Hypothalamus (tissue), 51 donors: ENCODE measurements around the gene NEUROD2.

ENCODE experiments used
- DNase-seq, 51 donors: peaks; one replicate each; lab custom pipeline; 2025; lab: John Stamatoyannopoulos, UW

The NEUROD2 gene

GRCh38 chr17:39636587-39636926 is 28.8 kb upstream of the NEUROD2 start:
- DNase-seq, result no peak

- no peak for DNase-seq
These were observed 28.0 kb upstream of the NEUROD2 start for GRCh38 chr17:39635614-39636176.

- peak in 5 of 51 donors; percentile 13 to 51 (median 16) for DNase-seq
These were observed 26.7 kb upstream of the NEUROD2 start for GRCh38 chr17:39634384-39634871.

- DNase-seq, result no peak
These were observed 26.0 kb upstream of the NEUROD2 start for GRCh38 chr17:39633570-39634183.

- DNase-seq, result peak in 41 of 51 donors; percentile 17 to 88 (median 60)
These were observed 24.6 kb upstream of the NEUROD2 start for GRCh38 chr17:39632153-39632941.

- DNase-seq, result no peak
These were observed 23.7 kb upstream of the NEUROD2 start for GRCh38 chr17:39631403-39631802.

GRCh38 chr17:39629898-39630297 is 22.2 kb upstream of the NEUROD2 start:
- no peak for DNase-seq

- DNase-seq, result no peak
These were observed 21.8 kb upstream of the NEUROD2 start for GRCh38 chr17:39629494-39629880.

GRCh38 chr17:39628655-39629493 is 21.2 kb upstream of the NEUROD2 start:
- no peak for DNase-seq

GRCh38 chr17:39627712-39628516 is 20.2 kb upstream of the NEUROD2 start:
- DNase-seq, result peak in 2 of 51 donors; percentile 6 to 30

- DNase-seq, result no peak
These were observed 19.5 kb upstream of the NEUROD2 start for GRCh38 chr17:39627047-39627711.

- peak in 21 of 51 donors; percentile 8 to 57 (median 31) for DNase-seq
These were observed 18.7 kb upstream of the NEUROD2 start, which contains the start of gene PPP1R1B for GRCh38 chr17:39626171-39627046. TSS of gene PPP1R1B (plus strand) at chr17:39626952. CDS start at chr17:39627393, 441 bp downstream.

- DNase-seq, result no peak
These were observed 17.6 kb upstream of the NEUROD2 start for GRCh38 chr17:39625198-39625785.

- DNase-seq, result peak in 1 of 51 donors; percentile 29
These were observed 16.6 kb upstream of the NEUROD2 start for GRCh38 chr17:39624313-39624712.

GRCh38 chr17:39623356-39623950 is 15.7 kb upstream of the NEUROD2 start:
- peak; percentile 33 to 89 (median 74) for DNase-seq

- peak in 1 of 51 donors; percentile 75 for DNase-seq
These were observed 14.8 kb upstream of the NEUROD2 start for GRCh38 chr17:39622380-39623006.
